Measurements from ENCODE around the gene SFT2D2. TPM values are rescaled to one million over a fixed set of nuclear protein-coding genes. Genes with fewer than 3 reads are reported as not detected.
"Not testable (repeated sequence)": the region's sequence is repeated elsewhere in the genome, so short reads cannot be mapped to it uniquely, and the experiment has no call there.

The SFT2D2 gene
- total RNA-seq, 1 donor from 2014 or later, result 36.8 TPM

DNA sequence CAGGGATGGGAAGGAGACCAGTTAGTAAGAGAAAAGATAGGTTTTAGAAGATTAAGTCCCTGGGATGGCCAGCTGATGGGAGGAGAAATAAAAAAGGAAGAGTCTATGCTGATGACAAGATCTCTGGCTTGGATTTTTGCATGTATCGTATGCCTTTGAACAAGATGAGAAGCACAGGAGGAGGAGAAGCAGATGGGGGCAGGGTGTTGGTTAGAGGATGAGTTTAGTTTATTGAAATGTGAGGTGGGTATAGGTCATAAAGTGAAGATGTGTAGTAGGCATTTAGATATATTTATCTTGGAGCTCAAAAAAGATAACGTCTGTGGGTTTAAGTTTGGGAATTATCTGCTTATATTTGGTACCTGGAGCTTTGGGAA lies 45.7 kb upstream of the SFT2D2 start:
- Mint-ChIP-seq H3K4me1 (ENCODE audit: unreplicated experiment) (no peaks in the 10 kb centered on the region), H3K9me3 (ENCODE audit: unreplicated experiment) (no peaks in the 10 kb centered on the region), H3K27me3 (ENCODE audit: unreplicated experiment) (no peaks in the 10 kb centered on the region), H3K36me3 (ENCODE audit: low read depth, unreplicated experiment) (no peaks in the 10 kb centered on the region), H3K27ac (ENCODE audit: unreplicated experiment) (no peak overlapping the region), H3K4me3 (ENCODE audit: unreplicated experiment) (no peak overlapping the region)
- DNase-seq (ENCODE audit: low spot score), result no peak
- TF ChIP-seq, protein P1, sequence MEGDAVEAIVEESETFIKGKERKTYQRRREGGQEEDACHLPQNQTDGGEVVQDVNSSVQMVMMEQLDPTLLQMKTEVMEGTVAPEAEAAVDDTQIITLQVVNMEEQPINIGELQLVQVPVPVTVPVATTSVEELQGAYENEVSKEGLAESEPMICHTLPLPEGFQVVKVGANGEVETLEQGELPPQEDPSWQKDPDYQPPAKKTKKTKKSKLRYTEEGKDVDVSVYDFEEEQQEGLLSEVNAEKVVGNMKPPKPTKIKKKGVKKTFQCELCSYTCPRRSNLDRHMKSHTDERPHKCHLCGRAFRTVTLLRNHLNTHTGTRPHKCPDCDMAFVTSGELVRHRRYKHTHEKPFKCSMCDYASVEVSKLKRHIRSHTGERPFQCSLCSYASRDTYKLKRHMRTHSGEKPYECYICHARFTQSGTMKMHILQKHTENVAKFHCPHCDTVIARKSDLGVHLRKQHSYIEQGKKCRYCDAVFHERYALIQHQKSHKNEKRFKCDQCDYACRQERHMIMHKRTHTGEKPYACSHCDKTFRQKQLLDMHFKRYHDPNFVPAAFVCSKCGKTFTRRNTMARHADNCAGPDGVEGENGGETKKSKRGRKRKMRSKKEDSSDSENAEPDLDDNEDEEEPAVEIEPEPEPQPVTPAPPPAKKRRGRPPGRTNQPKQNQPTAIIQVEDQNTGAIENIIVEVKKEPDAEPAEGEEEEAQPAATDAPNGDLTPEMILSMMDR (IDR thresholded peaks at IDR 0.05; ENCODE audit: unreplicated experiment), result no peak

DNA sequence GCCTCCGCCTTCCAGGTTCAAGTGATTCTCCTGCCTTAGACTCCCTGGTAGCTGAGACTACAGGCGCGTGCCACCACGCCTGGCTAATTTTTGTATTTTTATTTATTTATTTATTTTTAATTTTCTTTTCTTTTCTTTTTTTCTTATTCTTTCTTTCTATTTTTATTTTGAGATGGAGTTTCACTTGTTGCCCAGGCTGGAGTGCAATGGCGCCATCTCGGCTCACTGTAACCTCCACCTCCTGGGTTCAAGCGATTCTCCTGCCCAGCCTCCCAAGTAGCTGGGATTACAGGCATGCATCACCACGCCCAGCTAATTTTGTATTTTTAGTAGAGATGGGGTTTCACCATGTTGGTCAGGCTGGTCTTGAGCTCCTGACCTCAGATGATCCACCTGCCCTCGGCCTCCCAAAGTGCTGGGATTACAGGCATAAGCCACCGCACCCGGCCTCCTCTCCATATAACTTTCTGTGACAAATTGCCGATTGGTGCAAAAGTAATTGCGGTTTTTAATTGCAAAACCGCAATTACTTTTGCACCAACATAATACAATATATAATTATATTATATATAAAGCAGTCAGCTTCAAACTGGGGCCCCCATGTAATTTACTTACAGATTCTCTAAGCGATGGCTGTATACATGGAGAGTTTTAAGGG lies 44.6 kb upstream of the SFT2D2 start:
- H3K9me3 Mint-ChIP-seq (ENCODE audit: unreplicated experiment); H3K4me3 Mint-ChIP-seq (ENCODE audit: unreplicated experiment); H3K27me3 Mint-ChIP-seq (ENCODE audit: unreplicated experiment); H3K27ac Mint-ChIP-seq (ENCODE audit: unreplicated experiment); DNase-seq (ENCODE audit: low spot score); H3K36me3 Mint-ChIP-seq (ENCODE audit: low read depth, unreplicated experiment); H3K4me1 Mint-ChIP-seq (ENCODE audit: unreplicated experiment): not testable (repeated sequence)

DNA sequence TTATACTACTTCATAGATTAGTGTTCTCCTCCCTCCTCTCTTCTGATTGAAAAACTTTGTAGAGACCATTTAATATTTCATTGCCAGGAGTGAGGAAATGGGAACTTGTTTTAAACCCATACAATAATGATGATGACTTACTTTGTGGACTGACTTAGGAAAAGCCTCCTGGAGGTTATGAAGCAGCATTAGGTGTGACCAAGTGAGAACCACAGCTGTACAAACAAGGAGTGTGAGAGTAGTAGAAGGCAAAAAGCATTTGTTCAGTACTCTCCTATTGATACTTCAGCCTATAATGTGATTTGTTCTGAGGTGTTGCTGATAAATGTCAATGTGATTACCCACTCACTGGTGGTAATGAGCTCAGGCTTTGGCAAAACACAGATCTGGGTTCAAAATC lies 38.6 kb upstream of the SFT2D2 start:
- Mint-ChIP-seq H3K9me3 (ENCODE audit: unreplicated experiment) (no peaks in the 10 kb centered on the region), H3K36me3 (ENCODE audit: low read depth, unreplicated experiment) (peaks cover 9% of the 10 kb centered on the region), H3K27me3 (ENCODE audit: unreplicated experiment) (no peaks in the 10 kb centered on the region), H3K4me3 (ENCODE audit: unreplicated experiment) (no peak overlapping the region), H3K27ac (ENCODE audit: unreplicated experiment) (no peak overlapping the region), H3K4me1 (ENCODE audit: unreplicated experiment) (no peaks in the 10 kb centered on the region)
- DNase-seq (ENCODE audit: low spot score), result no peak
- TF ChIP-seq, protein P1 (IDR thresholded peaks at IDR 0.05; ENCODE audit: unreplicated experiment), result no peak

DNA sequence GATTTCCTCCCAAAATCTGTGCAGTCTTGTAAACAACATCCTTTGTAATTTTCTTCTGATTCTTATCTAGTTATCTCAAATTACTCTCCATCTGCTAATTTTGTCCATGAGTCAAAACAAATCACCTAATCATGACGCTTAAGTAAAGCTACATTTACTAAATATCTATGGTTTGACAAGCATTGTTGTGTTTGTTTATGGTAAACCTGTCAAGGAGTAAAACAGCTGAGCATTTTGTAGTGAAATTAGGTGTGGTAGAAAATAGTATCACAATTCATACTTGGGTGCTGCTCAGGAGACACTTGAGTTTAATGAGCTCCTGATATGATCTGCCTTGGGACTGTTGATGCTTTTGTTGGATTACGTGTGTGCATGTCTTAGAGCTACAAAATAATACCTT lies 35.4 kb upstream of the SFT2D2 start:
- Mint-ChIP-seq H3K4me1 (ENCODE audit: unreplicated experiment) (no peaks in the 10 kb centered on the region), H3K36me3 (ENCODE audit: low read depth, unreplicated experiment) (peaks cover 17% of the 10 kb centered on the region), H3K9me3 (ENCODE audit: unreplicated experiment) (no peaks in the 10 kb centered on the region), H3K27me3 (ENCODE audit: unreplicated experiment) (peaks cover 1% of the 10 kb centered on the region), H3K27ac (ENCODE audit: unreplicated experiment) (no peak overlapping the region), H3K4me3 (ENCODE audit: unreplicated experiment) (no peak overlapping the region)
- no peak for DNase-seq (ENCODE audit: low spot score)
- TF ChIP-seq, protein P1 (IDR thresholded peaks at IDR 0.05; ENCODE audit: unreplicated experiment), result no peak

DNA sequence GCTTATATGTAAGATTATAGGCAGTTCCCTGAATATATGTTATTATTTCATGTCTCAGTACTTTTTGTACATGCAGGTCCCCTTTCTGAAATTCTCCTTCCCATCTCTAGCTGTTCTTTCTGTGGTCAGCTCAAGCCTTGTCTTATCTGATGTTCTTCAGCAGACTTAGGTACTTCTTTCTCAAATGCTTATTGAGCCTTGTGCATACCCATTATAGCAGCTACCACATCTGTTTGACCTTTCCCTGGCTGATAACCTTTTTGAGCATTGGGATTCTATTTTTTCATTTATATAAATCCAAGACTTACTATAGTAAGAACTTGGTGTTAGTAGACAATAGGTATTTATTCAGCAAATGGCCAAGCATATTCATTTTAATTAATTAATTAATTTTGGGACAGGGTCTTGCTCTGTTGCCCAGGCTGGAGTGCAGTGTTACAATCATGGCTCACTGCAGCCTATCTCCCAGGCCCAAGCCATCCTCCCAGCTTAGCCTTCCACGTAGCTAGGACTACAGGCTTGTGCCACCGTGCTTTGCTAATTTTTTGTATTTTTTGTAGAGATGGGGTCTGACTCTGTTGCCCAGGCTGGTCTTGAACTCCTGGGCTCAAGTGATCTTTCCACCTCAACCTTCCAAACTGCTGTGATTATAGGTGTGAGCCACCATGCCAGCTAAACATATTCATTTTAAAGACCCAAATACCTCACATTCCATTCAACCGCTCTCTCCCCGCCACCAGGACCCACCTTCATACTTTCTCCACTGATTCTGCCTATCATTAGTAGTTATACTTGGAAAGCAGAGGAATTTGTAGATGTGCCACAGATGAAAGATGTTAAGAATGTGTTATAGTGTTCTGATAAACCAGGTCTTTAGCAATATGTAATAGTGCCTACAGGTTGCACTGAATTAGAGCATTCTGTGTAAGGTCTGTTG lies 30.3 kb upstream of the SFT2D2 start:
- no peak overlapping the region for H3K27ac Mint-ChIP-seq (ENCODE audit: unreplicated experiment)
- no peak for DNase-seq (ENCODE audit: low spot score)
- no peak overlapping the region for H3K4me3 Mint-ChIP-seq (ENCODE audit: unreplicated experiment)
- H3K9me3 Mint-ChIP-seq (ENCODE audit: unreplicated experiment), result no peaks in the 10 kb centered on the region
- peaks cover 1% of the 10 kb centered on the region for H3K27me3 Mint-ChIP-seq (ENCODE audit: unreplicated experiment)
- H3K4me1 Mint-ChIP-seq (ENCODE audit: unreplicated experiment), result no peaks in the 10 kb centered on the region
- H3K36me3 Mint-ChIP-seq (ENCODE audit: low read depth, unreplicated experiment), result peaks cover 12% of the 10 kb centered on the region
- TF ChIP-seq, protein P1 (IDR thresholded peaks at IDR 0.05; ENCODE audit: unreplicated experiment), result no peak
